Esophagus (tissue), 2 donors: ENCODE measurements around the gene CDR2. TPM values are rescaled to one million over a fixed set of nuclear protein-coding genes. Genes with fewer than 3 reads are reported as not detected.

Experiments used
- H3K27ac ChIP-seq, 2 donors: one replicate each; pipeline ENCODE4 v1.5.1; 2013; ENCODE audit warnings: low read depth in 2 of 2, mild to moderate bottlenecking in 2 of 2, inconsistent platforms in 1 of 2, low read length in 1 of 2, moderate library complexity in 1 of 2
- H3K27me3 ChIP-seq, 2 donors: one replicate each; pipeline ENCODE4 v1.6.1; 2013; ENCODE audit warnings: low read length in 2 of 2, control low read depth in 1 of 2, mild to moderate bottlenecking in 1 of 2; ENCODE audit not compliant: insufficient read depth in 2 of 2, control insufficient read depth in 1 of 2
- H3K36me3 ChIP-seq, 2 donors: one replicate each; pipeline ENCODE4 v1.6.1; 2013; ENCODE audit warnings: low read length in 1 of 2; ENCODE audit not compliant: control insufficient read depth in 2 of 2, insufficient read depth in 2 of 2
- H3K4me1 ChIP-seq, 2 donors: one replicate each; pipeline ENCODE4 v1.6.1; 2013; ENCODE audit warnings: low read length in 1 of 2; ENCODE audit not compliant: control insufficient read depth in 2 of 2, insufficient read depth in 2 of 2
- H3K4me3 ChIP-seq, 2 donors: one replicate each; pipeline ENCODE4 v1.5.1; 2013; ENCODE audit warnings: low read length in 2 of 2, mild to moderate bottlenecking in 2 of 2, low read depth in 1 of 2, moderate library complexity in 1 of 2
- H3K9me3 ChIP-seq, 2 donors: one replicate each; pipeline ENCODE4 v1.6.1; 2013; ENCODE audit warnings: mild to moderate bottlenecking in 2 of 2, low read depth in 1 of 2, low read length in 1 of 2, moderate library complexity in 1 of 2; ENCODE audit not compliant: control insufficient read depth in 2 of 2, insufficient read depth in 1 of 2
- WGBS, 2 donors: extraction: QIAGEN DNeasy Blood & Tissue Kit; methylation state at CpG; one replicate each; pipeline ENCODE4 v1.1.7; 2013; 5-methylcytosine and 5-hydroxymethylcytosine counted together
- polyA plus RNA-seq, 2 donors: library from polyadenylated mRNA; stranded (reverse); fragments of 200-250 nt; gene quantifications; one replicate each; pipeline ENCODE4 v1.2.3, GENCODE V29; 2013
- donor health status: healthy with polysubstance abuse.
- donor health status: Bipolar disorder and iron deficiency.

CDR2 gene
- polyA plus RNA-seq, 2 donors = 4.5 to 6.3 TPM

GRCh38 chr16:22315979-22316378, 58.4 kb downstream of the CDR2 start:
- 83 to 91% methylated on average over 1 of the region's 1 CpG for WGBS, 2 donors
- Histone ChIP-seq H3K4me1 (peaks cover 0 to 13% of the 10 kb centered on the region in 2 donors), H3K27ac (no peak overlapping the region), H3K9me3 (no peaks in the 10 kb centered on the region), H3K36me3 (peaks cover 14 to 28% of the 10 kb centered on the region in 2 donors), H3K4me3 (no peak overlapping the region), H3K27me3 (no peaks in the 10 kb centered on the region)

DNA sequence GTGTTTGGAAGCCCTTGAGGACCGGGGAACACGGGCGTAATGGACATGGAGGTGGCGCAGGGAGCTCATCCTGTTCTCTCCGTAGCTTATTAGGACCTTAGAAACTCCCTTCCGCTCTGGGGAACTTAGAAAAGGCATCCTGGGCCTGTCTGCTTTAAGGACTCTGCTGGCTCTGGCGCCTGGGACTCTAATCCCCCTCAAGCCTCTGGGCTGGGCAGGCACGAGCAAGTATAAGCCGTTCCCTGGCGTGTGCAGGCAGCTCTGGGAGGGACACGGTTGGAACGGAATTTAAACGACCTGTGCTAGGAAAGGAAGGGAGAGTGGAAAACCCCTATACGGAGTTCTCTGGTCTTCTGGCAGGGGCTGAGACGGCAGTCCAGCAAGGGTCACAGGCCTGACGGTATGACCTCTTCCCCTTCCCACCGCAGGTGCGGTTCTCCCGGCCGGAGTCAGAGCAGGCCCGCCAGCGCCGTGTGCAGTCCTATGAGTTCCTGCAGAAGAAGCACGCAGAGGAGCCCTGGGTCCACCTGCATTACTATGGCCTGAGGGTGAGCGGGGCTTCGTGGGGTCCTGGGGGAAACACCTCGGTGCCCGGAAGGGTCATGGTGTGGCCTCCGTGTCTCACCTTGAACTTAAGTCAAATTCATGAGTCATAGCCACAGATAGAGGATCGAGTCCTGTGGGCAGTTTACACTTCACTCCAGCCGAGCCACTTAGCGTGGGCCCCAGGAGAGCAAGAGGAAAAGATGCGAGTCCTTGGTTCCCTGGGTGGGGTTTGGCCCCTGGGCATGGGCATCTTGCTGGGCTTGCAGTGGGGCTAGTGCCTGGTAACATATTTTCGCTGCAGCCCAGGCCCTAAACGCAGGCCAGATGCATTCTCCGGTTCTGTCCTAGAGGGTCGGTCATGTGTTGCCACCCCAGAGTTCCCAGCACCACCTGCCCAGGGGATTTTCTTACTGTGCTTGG, 59.5 kb downstream of the CDR2 start:
- Histone ChIP-seq H3K4me1 (peaks cover 0 to 13% of the 10 kb centered on the region in 2 donors), H3K9me3 (no peaks in the 10 kb centered on the region), H3K27me3 (no peaks in the 10 kb centered on the region), H3K27ac (peak overlapping the region; percentile 35 to 50), H3K36me3 (peaks cover 14 to 28% of the 10 kb centered on the region in 2 donors), H3K4me3 (no peak overlapping the region)
- 54 to 70% methylated on average over 37 of the region's 37 CpGs for WGBS, 2 donors

DNA sequence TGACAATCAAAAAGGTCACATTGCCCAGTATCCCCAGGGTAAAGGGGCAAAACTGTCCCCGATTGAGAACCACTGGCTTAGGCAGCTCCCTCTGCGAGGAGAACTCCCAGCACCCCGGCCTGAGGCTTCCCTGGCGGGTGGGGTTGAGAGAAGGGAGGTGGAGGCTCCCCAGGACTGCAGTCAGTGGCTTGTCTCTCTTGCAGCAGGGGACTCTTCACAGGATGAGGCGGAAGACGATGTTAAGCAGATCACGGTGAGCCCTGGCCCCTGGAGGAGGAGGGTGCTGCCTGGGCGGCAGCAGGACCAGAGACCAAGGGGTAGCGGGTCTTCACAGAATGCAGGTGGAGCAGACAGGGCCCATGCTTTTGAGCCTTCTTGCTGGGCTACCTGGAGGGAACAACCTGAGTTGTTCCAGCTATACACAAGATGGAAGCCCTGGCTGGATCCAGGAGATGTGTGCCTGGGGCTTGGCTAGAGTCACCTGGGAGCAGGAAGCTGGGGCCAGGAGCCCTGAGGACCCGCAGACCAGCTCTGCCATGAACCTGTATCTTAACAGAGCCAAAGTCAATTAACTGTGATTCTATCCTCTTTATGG, 60.4 kb downstream of the CDR2 start:
- Histone ChIP-seq H3K9me3 (no peaks in the 10 kb centered on the region), H3K27me3 (no peaks in the 10 kb centered on the region), H3K27ac (peak overlapping the region in 1 of 2 donors; percentile 32), H3K4me3 (no peak overlapping the region), H3K36me3 (peaks cover 18 to 35% of the 10 kb centered on the region in 2 donors), H3K4me1 (peaks cover 0 to 13% of the 10 kb centered on the region in 2 donors)
- 77 to 87% methylated on average over 10 of the region's 10 CpGs for WGBS, 2 donors

DNA sequence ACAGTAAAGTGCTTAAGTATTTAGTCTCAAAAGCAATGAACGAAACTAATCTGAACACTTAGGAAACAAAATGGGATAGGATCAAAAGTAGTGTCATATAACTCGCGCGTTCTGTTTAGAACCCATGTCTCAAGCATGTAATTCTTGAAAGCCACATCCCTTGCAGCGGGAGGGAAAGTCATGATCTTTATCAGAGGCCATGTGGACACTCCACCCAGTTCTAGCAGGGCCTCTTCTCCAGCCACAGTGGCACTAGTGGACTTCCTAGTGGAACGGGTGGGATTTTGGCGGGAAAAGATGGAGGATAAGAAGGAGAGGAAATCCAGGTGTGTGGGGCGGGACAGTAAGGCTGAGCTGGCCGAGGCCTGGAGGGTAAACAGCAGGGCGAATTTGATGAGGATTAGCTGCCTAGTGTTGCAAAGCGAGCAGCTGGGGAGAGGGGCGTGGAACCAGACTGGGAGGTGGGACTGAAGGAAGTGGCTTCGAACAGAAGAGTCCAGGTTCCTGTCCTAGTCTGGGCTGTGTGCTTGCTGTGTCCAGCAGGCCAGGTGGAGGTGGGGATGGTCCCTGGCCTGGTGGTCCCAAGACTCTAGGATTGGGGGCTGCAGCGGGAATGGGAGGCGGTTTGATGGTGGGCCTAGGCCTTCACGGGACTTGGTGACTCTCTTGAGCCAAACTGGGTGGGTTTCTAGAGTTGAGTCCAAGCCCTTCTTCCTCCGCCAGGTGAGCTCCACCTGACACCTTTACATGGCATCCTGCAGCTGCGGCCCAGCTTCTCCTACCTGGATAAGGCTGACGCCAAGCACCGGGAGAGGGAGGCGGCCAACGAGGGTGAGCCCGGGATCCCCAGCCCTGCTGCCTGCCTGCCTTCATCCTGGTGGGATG, 61.3 kb downstream of the CDR2 start:
- no peaks in the 10 kb centered on the region for H3K9me3 ChIP-seq
- H3K4me3 ChIP-seq = no peak overlapping the region
- H3K27me3 ChIP-seq = no peaks in the 10 kb centered on the region
- H3K36me3 ChIP-seq = peaks cover 21 to 38% of the 10 kb centered on the region in 2 donors
- peak overlapping the region in 1 of 2 donors; percentile 36 for H3K27ac ChIP-seq
- WGBS, 2 donors = 83 to 85% methylated on average over 23 of the region's 23 CpGs
- peaks cover 0 to 13% of the 10 kb centered on the region in 2 donors for H3K4me1 ChIP-seq

- Histone ChIP-seq H3K4me3 (no peak overlapping the region), H3K27ac (no peak overlapping the region), H3K36me3 (peaks cover 25 to 45% of the 10 kb centered on the region in 2 donors), H3K9me3 (no peaks in the 10 kb centered on the region), H3K4me1 (peaks cover 0 to 13% of the 10 kb centered on the region in 2 donors), H3K27me3 (no peaks in the 10 kb centered on the region)
- 90 to 93% methylated on average over 4 of the region's 4 CpGs for WGBS, 2 donors
Measured at GRCh38 chr16:22311520-22311919, 62.9 kb downstream of the CDR2 start.

DNA sequence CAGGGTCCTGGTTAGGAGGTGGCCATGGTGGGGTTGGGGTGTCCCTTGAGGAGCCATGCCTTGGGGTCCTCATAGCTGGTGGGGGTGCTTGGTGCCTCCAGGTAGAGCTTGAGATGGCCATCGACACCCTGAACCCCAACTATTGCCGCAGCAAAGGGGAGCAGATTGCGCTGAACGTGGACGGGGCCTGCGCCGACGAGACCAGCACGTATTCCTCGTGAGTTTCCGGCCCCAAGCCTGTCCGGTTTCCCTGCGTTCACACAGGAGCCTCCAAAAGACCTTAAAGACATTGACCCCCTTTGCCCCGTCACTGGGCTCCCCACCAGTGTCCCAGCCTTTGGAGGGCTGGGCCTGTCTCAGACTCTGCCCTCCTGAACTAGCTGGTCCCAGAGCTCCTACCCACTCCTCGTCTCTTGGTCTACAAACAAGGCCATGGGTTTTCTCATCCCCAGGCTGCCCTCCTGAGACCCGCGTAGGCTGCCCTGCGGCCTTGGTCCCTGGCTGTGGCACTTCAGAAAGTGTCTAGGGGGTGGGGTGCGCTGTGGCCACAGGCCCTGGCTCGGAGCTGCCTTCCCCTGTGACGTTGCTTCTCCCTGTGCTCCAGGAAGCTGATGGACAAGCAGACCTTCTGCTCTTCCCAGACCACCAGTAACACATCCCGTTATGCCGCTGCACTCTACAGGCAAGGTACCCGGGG, 65.4 kb downstream of the CDR2 start:
- Histone ChIP-seq H3K4me1 (peaks cover 0 to 8% of the 10 kb centered on the region in 2 donors), H3K9me3 (no peaks in the 10 kb centered on the region), H3K36me3 (peaks cover 18 to 56% of the 10 kb centered on the region in 2 donors), H3K4me3 (no peak overlapping the region), H3K27me3 (no peaks in the 10 kb centered on the region), H3K27ac (no peak overlapping the region)
- 96% methylated on average over 24 of the region's 24 CpGs for WGBS, 2 donors

DNA sequence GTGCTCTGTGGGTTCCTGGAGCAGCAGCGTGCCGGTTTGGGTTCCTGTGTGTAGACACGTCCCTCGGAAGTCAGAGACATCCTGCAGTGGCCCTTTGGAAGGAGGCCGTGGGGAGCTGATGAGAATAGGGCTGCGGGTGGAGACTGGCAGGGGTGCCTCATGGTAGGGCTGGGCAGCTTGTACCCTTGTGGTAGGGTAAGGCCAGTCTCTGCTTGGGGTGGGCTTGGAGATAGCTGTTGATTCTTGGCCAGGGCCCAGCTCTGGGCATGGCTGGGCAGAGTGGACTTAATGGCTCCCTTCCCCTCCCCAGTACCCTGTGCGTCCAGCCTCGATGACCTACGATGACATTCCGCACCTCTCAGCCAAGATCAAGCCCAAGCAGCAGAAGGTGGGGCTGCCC, 66.6 kb downstream of the CDR2 start:
- no peaks in the 10 kb centered on the region for H3K27me3 ChIP-seq
- no peaks in the 10 kb centered on the region for H3K4me1 ChIP-seq
- no peak overlapping the region for H3K4me3 ChIP-seq
- peaks cover 0 to 1% of the 10 kb centered on the region in 2 donors for H3K9me3 ChIP-seq
- WGBS, 2 donors = 94 to 96% methylated on average over 10 of the region's 10 CpGs
- H3K36me3 ChIP-seq = peaks cover 18 to 53% of the 10 kb centered on the region in 2 donors
- no peak overlapping the region for H3K27ac ChIP-seq

GRCh38 chr16:22306788-22307187, 67.6 kb downstream of the CDR2 start:
- WGBS, 2 donors = 86 to 89% methylated on average over 9 of the region's 9 CpGs
- Histone ChIP-seq H3K4me1 (peaks cover 0 to 3% of the 10 kb centered on the region in 2 donors), H3K4me3 (no peak overlapping the region), H3K9me3 (peaks cover 0 to 1% of the 10 kb centered on the region in 2 donors), H3K27me3 (no peaks in the 10 kb centered on the region), H3K36me3 (peaks cover 18 to 57% of the 10 kb centered on the region in 2 donors), H3K27ac (no peak overlapping the region)
